Heart left ventricle (tissue), 13 donors: ENCODE data around the gene BMPER.

Experiments used
- CTCF ChIP-seq, 12 donors: fragments of 200-600 bp; sonication (generic) in 4 of 12; IDR thresholded peaks; one replicate each; pipeline versions ENCODE4 v1.5.0 to v1.8.0; 2018 to 2022; ENCODE audit warnings: antibody characterized with exemption in 12 of 12, mild to moderate bottlenecking in 5 of 12
- POLR2A ChIP-seq, 2 donors: fragments of 450-650 bp; IDR thresholded peaks; one replicate each; pipeline ENCODE4 v1.6.1; 2017; ENCODE audit warnings: antibody characterized with exemption in 2 of 2, mild to moderate bottlenecking in 2 of 2, moderate library complexity in 2 of 2
- donor health status: ischemic (EF 13 %, LVEDD 7.1; RV severe dilation, severe dysfunction).
- donor health status: DM: no; HTN: yes; CAD: no.
- donor health status: DM: no; HTN: no; CAD: no.
- donor health status: ischemic (EF 25% LVEDD 6.9; RV normal size, moderate dysfunction).
- donor health status: ischemic (EF 25% LVEDD 5.7; RV mildly dilated, moderate dysfunction).
- donor health status: ischemic (EF 35%, LVEDD 5.7; RV mildly dilated, moderate dysfunction).
- donor health status: nonischemic (EF 11% LVEDD 7.7; RV severe dilation, severe dysfunction).
- donor health status: DM: yes; HTN: yes; CAD: no.
- donor health status: PGD.
- donor health status: ischemic (EF 29% LVEDD 5.4; RV normal size, mild dysfunction).
- donor health status: nonischemic (EF 23%, LVEDD 6.1; RV moderate dilation, normal function).

- no peak for TF ChIP-seq CTCF (IDR thresholded peaks at IDR 0.05)
- TF ChIP-seq POLR2A (IDR thresholded peaks at IDR 0.05), result no peak
These were observed 1.3 kb upstream of the BMPER start for GRCh38 chr7:33903791-33904680.
